ENCODE data around the gene TMEM106C. TPM values are rescaled to one million over a fixed set of nuclear protein-coding genes. Genes with fewer than 3 reads are reported as not detected.

TMEM106C gene
- total RNA-seq, 4 donors from 2014 or later, result 26.9 to 69.7 (median 49.5) TPM

GRCh38 chr12:47993491-47993890 is 30.1 kb downstream of the TMEM106C start:
- Histone ChIP-seq H3K4me1 (peaks cover 0 to 9% (median 0%) of the 10 kb centered on the region in 4 donors), H3K27me3 (peaks cover 0 to 2% of the 10 kb centered on the region in 2 donors), H3K36me3 (no peaks in the 10 kb centered on the region), H3K4me3 (no peak overlapping the region), H3K9me3 (no peaks in the 10 kb centered on the region), H3K27ac (no peak overlapping the region)
- no peak for TF ChIP-seq POLR2A (IDR thresholded peaks at IDR 0.05)
- TF ChIP-seq EP300 (IDR thresholded peaks at IDR 0.05), result no peak
- no peak for TF ChIP-seq CTCF (IDR thresholded peaks at IDR 0.05)
- WGBS, 2 donors, result 94 to 99% methylated on average over 5 of the region's 5 CpGs
- DNase-seq (ENCODE audit: low spot score in 2 of 2), result no peak

- DNase-seq (ENCODE audit: low spot score in 2 of 2), result no peak
- Histone ChIP-seq H3K27me3 (peaks cover 0 to 17% of the 10 kb centered on the region in 2 donors), H3K27ac (no peak overlapping the region), H3K4me1 (peaks cover 0 to 14% (median 1%) of the 10 kb centered on the region in 4 donors), H3K9me3 (no peaks in the 10 kb centered on the region), H3K36me3 (no peaks in the 10 kb centered on the region), H3K4me3 (no peak overlapping the region)
- WGBS, 2 donors, result 21 to 28% methylated on average over 4 of the region's 4 CpGs
- TF ChIP-seq POLR2A (IDR thresholded peaks at IDR 0.05), result no peak
- no peak for TF ChIP-seq CTCF (IDR thresholded peaks at IDR 0.05)
- TF ChIP-seq EP300 (IDR thresholded peaks at IDR 0.05), result no peak
These were observed 32.6 kb downstream of the TMEM106C start for GRCh38 chr12:47995981-47996401.

- WGBS, 2 donors, result 72 to 78% methylated on average over 3 of the region's 3 CpGs
- H3K9me3 ChIP-seq, result no peaks in the 10 kb centered on the region
- no peak overlapping the region for H3K27ac ChIP-seq
- H3K4me3 ChIP-seq, result no peak overlapping the region
- H3K4me1 ChIP-seq, result peaks cover 0 to 27% (median 12%) of the 10 kb centered on the region in 4 donors
- DNase-seq (ENCODE audit: low spot score in 2 of 2), result no peak
- H3K36me3 ChIP-seq, result no peaks in the 10 kb centered on the region
- no peak for TF ChIP-seq CTCF (IDR thresholded peaks at IDR 0.05)
- no peak for TF ChIP-seq EP300 (IDR thresholded peaks at IDR 0.05)
- TF ChIP-seq POLR2A (IDR thresholded peaks at IDR 0.05), result no peak
- peaks cover 0 to 24% of the 10 kb centered on the region in 2 donors for H3K27me3 ChIP-seq
These were observed 33.9 kb downstream of the TMEM106C start for GRCh38 chr12:47997321-47997720.

- peaks cover 0 to 48% of the 10 kb centered on the region in 2 donors for H3K27me3 ChIP-seq
- DNase-seq (ENCODE audit: low spot score in 2 of 2), result no peak
- no peak overlapping the region for H3K27ac ChIP-seq
- peaks cover 0 to 52% (median 36%) of the 10 kb centered on the region in 4 donors for H3K4me1 ChIP-seq
- no peaks in the 10 kb centered on the region for H3K36me3 ChIP-seq
- whole genome bisulfite sequencing, 2 donors, result 74 to 76% methylated on average over 9 of the region's 9 CpGs
- no peaks in the 10 kb centered on the region for H3K9me3 ChIP-seq
- no peak for TF ChIP-seq POLR2A (IDR thresholded peaks at IDR 0.05)
- TF ChIP-seq EP300 (IDR thresholded peaks at IDR 0.05), result no peak
- no peak for TF ChIP-seq CTCF (IDR thresholded peaks at IDR 0.05)
- no peak overlapping the region for H3K4me3 ChIP-seq
These were observed 36.4 kb downstream of the TMEM106C start for GRCh38 chr12:47999816-48000215.

GRCh38 chr12:48000878-48001504 is 37.6 kb downstream of the TMEM106C start:
- peaks cover 0 to 54% (median 37%) of the 10 kb centered on the region in 4 donors for H3K4me1 ChIP-seq
- no peak overlapping the region for H3K27ac ChIP-seq
- H3K27me3 ChIP-seq, result peaks cover 0 to 60% of the 10 kb centered on the region in 2 donors
- DNase-seq (ENCODE audit: low spot score in 2 of 2), result no peak
- peak overlapping the region; percentile 26 to 55 (median 47) for H3K4me3 ChIP-seq
- TF ChIP-seq EP300 (IDR thresholded peaks at IDR 0.05), result no peak
- TF ChIP-seq CTCF (IDR thresholded peaks at IDR 0.05), result no peak
- no peak for TF ChIP-seq POLR2A (IDR thresholded peaks at IDR 0.05)
- 10 to 11% methylated on average over 18 of the region's 18 CpGs for WGBS, 2 donors
- H3K9me3 ChIP-seq, result no peaks in the 10 kb centered on the region
- H3K36me3 ChIP-seq, result no peaks in the 10 kb centered on the region

Data from tibial nerve (tissue), 4 donors.